ENCODE results near the gene NTN3.

DNA sequence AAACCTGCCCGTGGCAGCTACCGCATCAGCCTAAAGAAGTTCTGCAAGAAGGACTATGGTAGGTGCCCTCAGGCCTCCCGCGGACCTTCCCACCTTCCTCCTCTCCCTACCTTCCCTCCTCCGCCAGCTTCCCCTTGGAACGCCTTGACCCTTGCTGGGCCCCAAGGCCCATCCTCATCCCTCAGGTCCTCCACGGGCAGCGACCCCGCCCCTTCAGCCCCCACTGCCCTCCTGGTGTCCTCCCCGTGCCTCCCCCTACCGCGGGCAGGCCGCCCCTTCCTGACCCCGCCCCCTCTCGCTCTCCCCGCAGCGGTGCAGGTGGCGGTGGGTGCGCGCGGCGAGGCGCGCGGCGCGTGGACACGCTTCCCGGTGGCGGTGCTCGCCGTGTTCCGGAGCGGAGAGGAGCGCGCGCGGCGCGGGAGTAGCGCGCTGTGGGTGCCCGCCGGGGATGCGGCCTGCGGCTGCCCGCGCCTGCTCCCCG lies 2.4 kb downstream of the NTN3 start:
- TF ChIP-seq, protein P1, sequence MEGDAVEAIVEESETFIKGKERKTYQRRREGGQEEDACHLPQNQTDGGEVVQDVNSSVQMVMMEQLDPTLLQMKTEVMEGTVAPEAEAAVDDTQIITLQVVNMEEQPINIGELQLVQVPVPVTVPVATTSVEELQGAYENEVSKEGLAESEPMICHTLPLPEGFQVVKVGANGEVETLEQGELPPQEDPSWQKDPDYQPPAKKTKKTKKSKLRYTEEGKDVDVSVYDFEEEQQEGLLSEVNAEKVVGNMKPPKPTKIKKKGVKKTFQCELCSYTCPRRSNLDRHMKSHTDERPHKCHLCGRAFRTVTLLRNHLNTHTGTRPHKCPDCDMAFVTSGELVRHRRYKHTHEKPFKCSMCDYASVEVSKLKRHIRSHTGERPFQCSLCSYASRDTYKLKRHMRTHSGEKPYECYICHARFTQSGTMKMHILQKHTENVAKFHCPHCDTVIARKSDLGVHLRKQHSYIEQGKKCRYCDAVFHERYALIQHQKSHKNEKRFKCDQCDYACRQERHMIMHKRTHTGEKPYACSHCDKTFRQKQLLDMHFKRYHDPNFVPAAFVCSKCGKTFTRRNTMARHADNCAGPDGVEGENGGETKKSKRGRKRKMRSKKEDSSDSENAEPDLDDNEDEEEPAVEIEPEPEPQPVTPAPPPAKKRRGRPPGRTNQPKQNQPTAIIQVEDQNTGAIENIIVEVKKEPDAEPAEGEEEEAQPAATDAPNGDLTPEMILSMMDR (IDR thresholded peaks at IDR 0.05 in 8 of 11, conservative IDR thresholded peaks at IDR 0.05 in 3 of 11) = no peak
- TF ChIP-seq POLR2AphosphoS5 (IDR thresholded peaks at IDR 0.05) = no peak
